Neuronal stem cell (in vitro differentiated cells): Measurements from ENCODE around the gene RAD51B.

Experiments
- DNase-seq: peaks from one replicate; pipeline ENCODE4 v3.0.0-alpha.2; 2013; ENCODE audit warnings: low spot score
- H2AFZ ChIP-seq: one replicate; pipeline ENCODE4 v1.6.1; 2013; ENCODE audit warnings: mild to moderate bottlenecking, low read length, inconsistent platforms
- H2AK5ac ChIP-seq: 2 replicates; pipeline ENCODE4 v1.6.1; 2013; ENCODE audit warnings: low read depth, mild to moderate bottlenecking, inconsistent platforms, low read length, moderate library complexity, mixed read lengths
- H2BK120ac ChIP-seq: 2 replicates; pipeline ENCODE4 v1.6.1; 2013; ENCODE audit warnings: low read depth, mild to moderate bottlenecking, inconsistent platforms, low read length, moderate library complexity, mixed read lengths
- H2BK12ac ChIP-seq: one replicate; pipeline ENCODE4 v1.6.1; 2013; ENCODE audit warnings: low read length, inconsistent platforms
- H2BK15ac ChIP-seq: 2 replicates; pipeline ENCODE4 v1.6.1; 2013; ENCODE audit warnings: mild to moderate bottlenecking, low read length, inconsistent platforms, mixed read lengths
- H2BK5ac ChIP-seq: one replicate; pipeline ENCODE4 v1.6.1; 2013; ENCODE audit warnings: inconsistent platforms, mild to moderate bottlenecking, low read length, moderate library complexity
- H3K14ac ChIP-seq: one replicate; pipeline ENCODE4 v1.6.1; 2013; ENCODE audit warnings: low read length, inconsistent platforms
- H3K18ac ChIP-seq: 2 replicates; pipeline ENCODE4 v1.6.1; 2013; ENCODE audit warnings: low read length, inconsistent platforms
- H3K23ac ChIP-seq: 2 replicates; pipeline ENCODE4 v1.6.1; 2013; ENCODE audit warnings: low read depth, mild to moderate bottlenecking, mixed read lengths, low read length, inconsistent platforms; ENCODE audit not compliant: poor library complexity
- H3K27ac ChIP-seq: replicated peaks from 3 replicates; pipeline ENCODE4 v1.5.1; 2013; ENCODE audit warnings: low read length, inconsistent platforms
- H3K27me3 ChIP-seq, 3 experiments: 2 replicates each; pipeline ENCODE4 v1.6.1; 2013; ENCODE audit warnings: low read length in 3 of 3, mild to moderate bottlenecking in 2 of 3, inconsistent platforms in 1 of 3, low read depth in 1 of 3, mixed read lengths in 1 of 3, moderate library complexity in 1 of 3; ENCODE audit not compliant: control insufficient read depth in 3 of 3, insufficient read depth in 3 of 3
- H3K36me3 ChIP-seq, 2 donors: replicated peaks in 1 of 2; 2 replicates each; pipeline ENCODE4 v1.6.1; 2013; ENCODE audit warnings: low read length in 2 of 2; ENCODE audit not compliant: control insufficient read depth in 2 of 2, insufficient read depth in 2 of 2
- H3K4ac ChIP-seq: 2 replicates; pipeline ENCODE4 v1.6.1; 2013; ENCODE audit warnings: inconsistent platforms, mild to moderate bottlenecking, low read length, moderate library complexity
- H3K4me1 ChIP-seq, 2 donors: 1 replicate in 1 of 2; 2 replicates in 1 of 2; pipeline ENCODE4 v1.6.1; 2013; ENCODE audit warnings: low read length in 2 of 2, low read depth in 1 of 2; ENCODE audit not compliant: control insufficient read depth in 2 of 2, insufficient read depth in 1 of 2
- H3K4me2 ChIP-seq: one replicate; pipeline ENCODE4 v1.6.1; 2013; ENCODE audit warnings: mild to moderate bottlenecking, low read length, inconsistent platforms; ENCODE audit not compliant: insufficient read depth, poor library complexity, severe bottlenecking
- H3K4me3 ChIP-seq, 2 donors: 2 replicates each; pipeline ENCODE4 v1.5.1; 2013; ENCODE audit warnings: low read length in 2 of 2, mild to moderate bottlenecking in 2 of 2, inconsistent platforms in 1 of 2, moderate library complexity in 1 of 2
- H3K79me1 ChIP-seq: one replicate; pipeline ENCODE4 v1.6.1; 2013; ENCODE audit warnings: low read depth, mild to moderate bottlenecking, inconsistent platforms, low read length, moderate library complexity
- H3K9ac ChIP-seq: one replicate; pipeline ENCODE4 v1.6.1; 2013; ENCODE audit warnings: mild to moderate bottlenecking, low read depth, low read length, inconsistent platforms; ENCODE audit not compliant: poor library complexity
- H3K9me3 ChIP-seq, 2 donors: replicated peaks in 1 of 2; 2 replicates each; pipeline versions ENCODE3 to v1.6.1; 2013; ENCODE audit warnings: low read length in 2 of 2, mild to moderate bottlenecking in 2 of 2, inconsistent platforms in 1 of 2, low read depth in 1 of 2, mixed read lengths in 1 of 2, moderate library complexity in 1 of 2; ENCODE audit not compliant: control insufficient read depth in 2 of 2, insufficient read depth in 1 of 2
- H4K8ac ChIP-seq: one replicate; pipeline ENCODE4 v1.6.1; 2013; ENCODE audit warnings: low read depth, mild to moderate bottlenecking, inconsistent platforms, low read length, moderate library complexity
- H4K91ac ChIP-seq: one replicate; pipeline ENCODE4 v1.6.1; 2013; ENCODE audit warnings: low read length, low read depth, mild to moderate bottlenecking, inconsistent platforms; ENCODE audit not compliant: poor library complexity
- WGBS, 2 donors: extraction: QIAGEN DNeasy Blood & Tissue Kit; methylation state at CpG; one replicate each; pipeline ENCODE4 v1.1.7; 2013; ENCODE audit warnings: missing lambda C conversion rate in 2 of 2, mixed read lengths in 1 of 2; ENCODE audit not compliant: insufficient read length in 2 of 2, insufficient replicate concordance in 1 of 2; ENCODE audit errors: extremely low coverage in 2 of 2; 5-methylcytosine and 5-hydroxymethylcytosine counted together

Gene RAD51B

GRCh38 chr14:68755016-68755353, 935.4 kb downstream of the RAD51B start:
- no peak overlapping the region for H2AFZ ChIP-seq
- no peak overlapping the region for H2AK5ac ChIP-seq
- no peak overlapping the region for H3K18ac ChIP-seq
- no peaks in the 10 kb centered on the region for H3K9me3 ChIP-seq
- H3K4me3 ChIP-seq = no peak overlapping the region
- H3K27ac ChIP-seq = no peak overlapping the region
- H3K4me1 ChIP-seq = peaks cover 0 to 3% of the 10 kb centered on the region in 2 donors
- H3K9ac ChIP-seq = no peak overlapping the region
- no peak overlapping the region for H3K14ac ChIP-seq
- no peak overlapping the region for H3K4me2 ChIP-seq
- H4K91ac ChIP-seq = no peak overlapping the region
- H3K36me3 ChIP-seq = no peaks in the 10 kb centered on the region
- H3K4ac ChIP-seq = no peak overlapping the region
- DNase-seq = no peak
- H3K79me1 ChIP-seq = no peaks in the 10 kb centered on the region
- no CpG with 5 or more reads among the region's 3 CpGs for WGBS, 2 donors
- H3K27me3 ChIP-seq = no peaks in the 10 kb centered on the region
- H4K8ac ChIP-seq = no peak overlapping the region
- H2BK15ac ChIP-seq = no peak overlapping the region
- no peak overlapping the region for H2BK12ac ChIP-seq
- H2BK5ac ChIP-seq = no peak overlapping the region
- H2BK120ac ChIP-seq = no peak overlapping the region
- no peak overlapping the region for H3K23ac ChIP-seq

- Histone ChIP-seq H2BK12ac (no peak overlapping the region), H3K27ac (no peak overlapping the region), H3K27me3 (no peaks in the 10 kb centered on the region), H2BK120ac (no peak overlapping the region), H2BK5ac (no peak overlapping the region), H3K4me3 (no peak overlapping the region), H3K9ac (no peak overlapping the region), H3K14ac (no peak overlapping the region), H2AFZ (no peak overlapping the region), H4K8ac (no peak overlapping the region), H3K4me1 (peaks cover 0 to 3% of the 10 kb centered on the region in 2 donors), H2AK5ac (no peak overlapping the region), H3K18ac (peak overlapping the region; percentile 60), H3K9me3 (no peaks in the 10 kb centered on the region), H3K79me1 (no peaks in the 10 kb centered on the region), H3K4ac (no peak overlapping the region), H3K36me3 (no peaks in the 10 kb centered on the region), H2BK15ac (no peak overlapping the region), H4K91ac (no peak overlapping the region), H3K4me2 (no peak overlapping the region), H3K23ac (peak overlapping the region; percentile 6)
- no peak for DNase-seq
- WGBS, 2 donors = no CpG with 5 or more reads among the region's 7 CpGs
These were observed 936.5 kb downstream of the RAD51B start for GRCh38 chr14:68756000-68756481.

- no peak overlapping the region for H3K27ac ChIP-seq
- no peak overlapping the region for H2BK120ac ChIP-seq
- H2BK15ac ChIP-seq = no peak overlapping the region
- no peak overlapping the region for H4K8ac ChIP-seq
- no peaks in the 10 kb centered on the region for H3K79me1 ChIP-seq
- no peak overlapping the region for H2AK5ac ChIP-seq
- no peak overlapping the region for H3K4me3 ChIP-seq
- H3K9ac ChIP-seq = no peak overlapping the region
- no peak overlapping the region for H2AFZ ChIP-seq
- DNase-seq = no peak
- H3K4me1 ChIP-seq = peaks cover 0 to 3% of the 10 kb centered on the region in 2 donors
- H4K91ac ChIP-seq = no peak overlapping the region
- H2BK5ac ChIP-seq = no peak overlapping the region
- H3K23ac ChIP-seq = no peak overlapping the region
- no peaks in the 10 kb centered on the region for H3K9me3 ChIP-seq
- no peaks in the 10 kb centered on the region for H3K27me3 ChIP-seq
- no peak overlapping the region for H3K4ac ChIP-seq
- no peak overlapping the region for H2BK12ac ChIP-seq
- no peak overlapping the region for H3K4me2 ChIP-seq
- no peak overlapping the region for H3K14ac ChIP-seq
- H3K36me3 ChIP-seq = no peaks in the 10 kb centered on the region
- H3K18ac ChIP-seq = no peak overlapping the region
- no CpG with 5 or more reads among the region's 6 CpGs for whole genome bisulfite sequencing, 2 donors
These were observed 937.2 kb downstream of the RAD51B start for GRCh38 chr14:68756734-68757133.

- no peak overlapping the region for H2BK15ac ChIP-seq
- H3K4me2 ChIP-seq = no peak overlapping the region
- H2AFZ ChIP-seq = no peak overlapping the region
- no CpG with 5 or more reads among the region's 4 CpGs for WGBS, 2 donors
- no peak overlapping the region for H2BK120ac ChIP-seq
- H3K4me3 ChIP-seq = no peak overlapping the region
- H3K36me3 ChIP-seq = no peaks in the 10 kb centered on the region
- DNase-seq = no peak
- peaks cover 4 to 6% of the 10 kb centered on the region in 2 donors for H3K4me1 ChIP-seq
- H3K79me1 ChIP-seq = no peaks in the 10 kb centered on the region
- no peak overlapping the region for H4K91ac ChIP-seq
- H3K4ac ChIP-seq = no peak overlapping the region
- H3K9me3 ChIP-seq = no peaks in the 10 kb centered on the region
- H2BK5ac ChIP-seq = no peak overlapping the region
- H3K27ac ChIP-seq = no peak overlapping the region
- no peak overlapping the region for H2AK5ac ChIP-seq
- no peak overlapping the region for H3K18ac ChIP-seq
- no peaks in the 10 kb centered on the region for H3K27me3 ChIP-seq
- no peak overlapping the region for H3K9ac ChIP-seq
- H2BK12ac ChIP-seq = no peak overlapping the region
- H3K23ac ChIP-seq = no peak overlapping the region
- H4K8ac ChIP-seq = no peak overlapping the region
- no peak overlapping the region for H3K14ac ChIP-seq
These were observed 938.1 kb downstream of the RAD51B start for GRCh38 chr14:68757618-68758081.
